Measurements from ENCODE around the gene EDRF1. TPM values are rescaled to one million over a fixed set of nuclear protein-coding genes. Genes with fewer than 3 reads are reported as not detected.

EDRF1 gene
- total RNA-seq, 1 donor from 2014 or later: 47.4 TPM

GRCh38 chr10:125722811-125723210 is 3.3 kb downstream of the EDRF1 start:
- H3K27me3 Mint-ChIP-seq: no peaks in the 10 kb centered on the region
- no peak for TF ChIP-seq CTCF (IDR thresholded peaks at IDR 0.05; ENCODE audit: unreplicated experiment)
- peaks cover 10% of the 10 kb centered on the region for H3K4me1 Mint-ChIP-seq (ENCODE audit: low read depth)
- no peaks in the 10 kb centered on the region for H3K9me3 Mint-ChIP-seq (ENCODE audit: low read depth)
- no peak overlapping the region for H3K4me3 Mint-ChIP-seq (ENCODE audit: low read depth)
- H3K36me3 Mint-ChIP-seq (ENCODE audit: insufficient read depth): peaks cover 24% of the 10 kb centered on the region
- no peak overlapping the region for H3K27ac Mint-ChIP-seq
- no peak for DNase-seq (ENCODE audit: low spot score, unreplicated experiment)

DNA sequence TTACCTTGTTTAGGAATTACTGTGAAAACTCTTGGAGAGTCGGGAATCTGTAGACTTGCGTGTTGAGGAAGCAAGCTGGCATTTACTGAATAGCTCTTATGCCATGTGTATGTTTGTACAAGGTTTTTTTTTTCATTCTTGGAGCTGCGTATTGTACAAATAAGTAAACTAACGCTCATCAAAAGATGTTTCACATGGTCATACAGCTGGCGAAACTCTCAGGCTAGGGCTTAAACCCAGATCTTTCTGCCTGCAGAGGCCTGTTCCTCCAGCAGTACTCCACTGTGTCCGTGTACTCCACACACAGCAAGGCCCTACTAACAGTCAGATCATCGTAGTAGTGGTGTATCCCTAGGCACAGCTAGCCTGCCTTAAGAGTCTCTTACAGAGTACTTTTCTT is 7.4 kb downstream of the EDRF1 start:
- Mint-ChIP-seq H3K4me1 (ENCODE audit: low read depth) (no peaks in the 10 kb centered on the region), H3K36me3 (ENCODE audit: insufficient read depth) (peaks cover 26% of the 10 kb centered on the region), H3K9me3 (ENCODE audit: low read depth) (no peaks in the 10 kb centered on the region), H3K27me3 (no peaks in the 10 kb centered on the region), H3K27ac (no peak overlapping the region), H3K4me3 (ENCODE audit: low read depth) (no peak overlapping the region)
- TF ChIP-seq CTCF (IDR thresholded peaks at IDR 0.05; ENCODE audit: unreplicated experiment): no peak
- no peak for DNase-seq (ENCODE audit: low spot score, unreplicated experiment)

GRCh38 chr10:125727436-125727835 is 7.9 kb downstream of the EDRF1 start:
- Mint-ChIP-seq H3K27me3 (no peaks in the 10 kb centered on the region), H3K4me1 (ENCODE audit: low read depth) (no peaks in the 10 kb centered on the region), H3K9me3 (ENCODE audit: low read depth) (no peaks in the 10 kb centered on the region), H3K4me3 (ENCODE audit: low read depth) (no peak overlapping the region), H3K27ac (no peak overlapping the region), H3K36me3 (ENCODE audit: insufficient read depth) (peaks cover 30% of the 10 kb centered on the region)
- TF ChIP-seq CTCF (IDR thresholded peaks at IDR 0.05; ENCODE audit: unreplicated experiment): no peak
- no peak for DNase-seq (ENCODE audit: low spot score, unreplicated experiment)

- TF ChIP-seq CTCF (IDR thresholded peaks at IDR 0.05; ENCODE audit: unreplicated experiment): no peak
- Mint-ChIP-seq H3K27me3 (no peaks in the 10 kb centered on the region), H3K9me3 (ENCODE audit: low read depth) (no peaks in the 10 kb centered on the region), H3K36me3 (ENCODE audit: insufficient read depth) (peaks cover 37% of the 10 kb centered on the region), H3K27ac (no peak overlapping the region), H3K4me1 (ENCODE audit: low read depth) (no peaks in the 10 kb centered on the region), H3K4me3 (ENCODE audit: low read depth) (no peak overlapping the region)
- DNase-seq (ENCODE audit: low spot score, unreplicated experiment): no peak
These were observed 14.6 kb downstream of the EDRF1 start for GRCh38 chr10:125734148-125734547.

GRCh38 chr10:125734823-125735222 is 15.3 kb downstream of the EDRF1 start:
- TF ChIP-seq CTCF (IDR thresholded peaks at IDR 0.05; ENCODE audit: unreplicated experiment): peak; percentile 28

More at GRCh38 chr10:125734823-125735222, 15.3 kb downstream of the EDRF1 start:
- H3K4me3 Mint-ChIP-seq (ENCODE audit: low read depth): no peak overlapping the region
- H3K27me3 Mint-ChIP-seq: no peaks in the 10 kb centered on the region
- no peaks in the 10 kb centered on the region for H3K9me3 Mint-ChIP-seq (ENCODE audit: low read depth)
- H3K4me1 Mint-ChIP-seq (ENCODE audit: low read depth): no peaks in the 10 kb centered on the region
- DNase-seq (ENCODE audit: low spot score, unreplicated experiment): no peak
- peaks cover 40% of the 10 kb centered on the region for H3K36me3 Mint-ChIP-seq (ENCODE audit: insufficient read depth)
- H3K27ac Mint-ChIP-seq: no peak overlapping the region
